HCT116 (cell line): ENCODE measurements around the gene CCDC191. TPM values are rescaled to one million over a fixed set of nuclear protein-coding genes. Genes with fewer than 3 reads are reported as not detected.

Experiments used
- ATAC-seq: fragments of 200-7000 bp; cut with Tn5 transposase; 2 replicates; pipeline ENCODE4 v1.9.1; 2020; ENCODE audit warnings: mild to moderate bottlenecking, moderate library complexity
- BruUV-seq: library from RNA; stranded (reverse); fragments of 400-500 nt; replicated peaks from 2 replicates; lab custom pipeline; 2021; lab: Mats Ljungman, UMichigan
- CTCF ChIA-PET: fragments of 300-600 bp; sonication (Branson Sonifier 250); formaldehyde crosslinking; loops from one replicate; lab custom pipeline; 2021; ENCODE audit warnings: antibody characterized with exemption; lab: Charles Lee
- POLR2A ChIA-PET: fragments of 300-600, 350-600 bp; sonication (Branson Sonifier 250); formaldehyde crosslinking; loops from one replicate; lab custom pipeline; 2021; ENCODE audit warnings: antibody characterized with exemption; lab: Charles Lee
- RAD21 ChIA-PET, 2 experiments: fragments of 300-600 bp; sonication (Branson Sonifier 250); formaldehyde crosslinking; loops; one replicate each; lab custom pipeline; 2023; ENCODE audit warnings: low total read pairs in 2 of 2; ENCODE audit not compliant: uncharacterized antibody in 2 of 2, unreplicated experiment in 2 of 2, low non-redundant PET in 1 of 2; lab: Charles Lee
- DNase-seq: peaks from one replicate; pipeline ENCODE4 v3.0.0-alpha.2; 2010; ENCODE audit warnings: low read depth, low spot score
- H2AFZ ChIP-seq: fragments of 200-600 bp; shearing (Covaris generic), sonication (generic); 2 replicates; pipeline ENCODE4 v1.6.1; 2017; ENCODE audit warnings: low read depth, mixed run types, mixed read lengths, antibody characterized with exemption, low read length; ENCODE audit not compliant: poor library complexity, severe bottlenecking
- H3K27ac ChIP-seq: 2 replicates; pipeline ENCODE4 v1.5.1; 2012; ENCODE audit warnings: low read depth, low read length
- H3K27me3 ChIP-seq: fragments of 200-600 bp; sonication (generic); 2 replicates; pipeline ENCODE4 v1.6.1; 2016; ENCODE audit warnings: mixed run types, low read length, mixed read lengths; ENCODE audit not compliant: insufficient read depth
- H3K36me3 ChIP-seq, 2 experiments: fragments of 200-500 bp in 1 of 2; fragments of 200-600 bp in 1 of 2; sonication (Bioruptor generic) in 1 of 2; sonication (generic) in 1 of 2; 2 replicates each; pipeline versions ENCODE4 v1.5.1 to v1.6.1; 2014 to 2016; ENCODE audit warnings: low read length in 2 of 2, inconsistent platforms in 1 of 2, mixed read lengths in 1 of 2, mixed run types in 1 of 2; ENCODE audit not compliant: insufficient read depth in 2 of 2, control insufficient read depth in 1 of 2
- H3K4me1 ChIP-seq, 2 experiments: fragments of 200-600 bp in 1 of 2; sonication (generic) in 1 of 2; 2 replicates each; pipeline versions ENCODE4 v1.5.1 to v1.6.1; 2012 to 2017; ENCODE audit warnings: low read length in 2 of 2, inconsistent platforms in 1 of 2, mild to moderate bottlenecking in 1 of 2, mixed read lengths in 1 of 2, mixed run types in 1 of 2, moderate library complexity in 1 of 2; ENCODE audit not compliant: insufficient read depth in 2 of 2, control insufficient read depth in 1 of 2
- H3K4me2 ChIP-seq: fragments of 200-600 bp; sonication (generic); 2 replicates; pipeline ENCODE4 v1.6.1; 2017; ENCODE audit warnings: mixed run types, low read length, mixed read lengths
- H3K4me3 ChIP-seq, 2 experiments: fragments of 200-600 bp in 1 of 2; sonication (generic) in 1 of 2; replicated peaks in 1 of 2; 2 replicates each; pipeline ENCODE4 v1.5.1; 2011 to 2016; ENCODE audit warnings: low read length in 2 of 2, control low read depth in 1 of 2, low read depth in 1 of 2, mild to moderate bottlenecking in 1 of 2, mixed read lengths in 1 of 2, mixed run types in 1 of 2
- H3K79me2 ChIP-seq: fragments of 200-600 bp; sonication (generic); 2 replicates; pipeline ENCODE4 v1.6.1; 2017; ENCODE audit warnings: mild to moderate bottlenecking, mixed run types, low read length, moderate library complexity, mixed read lengths; ENCODE audit not compliant: insufficient read depth
- H3K9ac ChIP-seq: fragments of 200-600 bp; sonication (generic); 2 replicates; pipeline ENCODE4 v1.6.1; 2016; ENCODE audit warnings: low read length, mixed read lengths
- H3K9me2 ChIP-seq: fragments of 200-600 bp; sonication (generic), shearing (Covaris generic); 2 replicates; pipeline ENCODE4 v1.6.1; 2017; ENCODE audit warnings: mixed run types, mild to moderate bottlenecking, moderate library complexity; ENCODE audit not compliant: insufficient read depth
- H3K9me3 ChIP-seq, 2 experiments: fragments of 200-500 bp in 1 of 2; fragments of 200-600 bp in 1 of 2; sonication (Bioruptor generic) in 1 of 2; sonication (generic) in 1 of 2; 2 replicates each; pipeline ENCODE4 v1.6.1; 2014 to 2017; ENCODE audit warnings: low read length in 2 of 2, mixed read lengths in 2 of 2, inconsistent platforms in 1 of 2, low read depth in 1 of 2, mild to moderate bottlenecking in 1 of 2, mixed run types in 1 of 2, moderate library complexity in 1 of 2; ENCODE audit not compliant: control insufficient read depth in 1 of 2, insufficient read depth in 1 of 2
- H4K20me1 ChIP-seq: fragments of 200-600 bp; sonication (generic), shearing (Covaris generic); 2 replicates; pipeline ENCODE4 v1.6.1; 2017; ENCODE audit warnings: mixed run types, mild to moderate bottlenecking, moderate library complexity; ENCODE audit not compliant: insufficient read depth
- ELF1 ChIP-seq: IDR thresholded peaks from 2 replicates; pipeline ENCODE4 v1.6.1; 2012; ENCODE audit warnings: low read depth, borderline replicate concordance
- JUND ChIP-seq: IDR thresholded peaks from 2 replicates; pipeline ENCODE4 v1.6.1; 2012
- POLR2AphosphoS5 ChIP-seq: IDR thresholded peaks from 2 replicates; pipeline ENCODE4 v1.6.1; 2011; ENCODE audit warnings: mild to moderate bottlenecking, low read depth, low read length, moderate library complexity
- SIN3A ChIP-seq: IDR thresholded peaks from 2 replicates; pipeline ENCODE4 v1.6.1; 2012; ENCODE audit warnings: low read depth
- SP1 ChIP-seq: IDR thresholded peaks from 2 replicates; pipeline ENCODE4 v1.6.1; 2012; ENCODE audit warnings: low read depth
- intact Hi-C: fragments of 100-400 bp; cut with micrococcal nuclease; formaldehyde crosslinking; loops from 2 replicates; pipeline ENCODE4 v1.10.0; 2022
- total RNA-seq: library from RNA; stranded (reverse); gene quantifications from one replicate; pipeline ENCODE4 v1.2.1, GENCODE V29; 2021; ENCODE audit not compliant: unreplicated experiment
- TF ChIP-seq, protein P1 (sequence below), 3 experiments: fragments of 200-600 bp in 1 of 3; sonication (generic) in 1 of 3; IDR thresholded peaks in 2 of 3; conservative IDR thresholded peaks in 1 of 3; 2 replicates each; pipeline ENCODE4 v1.5.1; 2012 to 2017; ENCODE audit warnings: low read depth in 2 of 3, low read length in 2 of 3, antibody characterized with exemption in 1 of 3, borderline replicate concordance in 1 of 3, control low read depth in 1 of 3, mild to moderate bottlenecking in 1 of 3, mixed read lengths in 1 of 3, mixed run types in 1 of 3, moderate library complexity in 1 of 3; ENCODE audit not compliant: insufficient read depth in 1 of 3
- TF ChIP-seq, protein P2 (sequence below): IDR thresholded peaks from 2 replicates; pipeline ENCODE4 v1.6.1; 2012
- TF ChIP-seq, protein P3 (sequence below): IDR thresholded peaks from 2 replicates; pipeline ENCODE4 v1.6.1; 2011; ENCODE audit warnings: mild to moderate bottlenecking, low read length, moderate library complexity; ENCODE audit not compliant: insufficient replicate concordance; ENCODE audit errors: extremely low read depth

The CCDC191 gene
- total RNA-seq, 1 experiment from 2014 or later = 4.1 TPM

DNA sequence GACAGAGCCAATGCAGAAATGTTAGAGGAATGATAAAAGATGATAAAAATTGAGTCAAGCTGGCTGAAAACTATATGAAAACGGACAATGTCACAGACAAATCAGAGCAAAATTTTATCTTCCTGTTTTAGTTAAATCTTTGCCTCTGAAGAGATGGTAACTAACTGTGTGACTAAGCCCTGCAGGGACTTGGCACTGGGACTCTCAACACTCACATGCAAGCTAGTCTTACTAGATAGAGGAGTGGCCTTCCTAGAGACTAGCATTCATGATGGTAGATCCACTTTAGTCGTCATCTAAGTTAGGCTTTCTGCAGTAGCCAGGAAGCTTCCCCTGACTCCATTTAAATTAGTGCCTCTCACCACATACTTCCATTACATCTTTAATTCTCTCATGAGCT lies 4.1 kb downstream of the CCDC191 start:
- intact Hi-C loops = no loop called here
- H3K4me3 ChIP-seq = no peak overlapping the region
- TF ChIP-seq ELF1 = no peak
- TF ChIP-seq SIN3A = no peak
- TF ChIP-seq SP1 = no peak
- TF ChIP-seq, protein P1, sequence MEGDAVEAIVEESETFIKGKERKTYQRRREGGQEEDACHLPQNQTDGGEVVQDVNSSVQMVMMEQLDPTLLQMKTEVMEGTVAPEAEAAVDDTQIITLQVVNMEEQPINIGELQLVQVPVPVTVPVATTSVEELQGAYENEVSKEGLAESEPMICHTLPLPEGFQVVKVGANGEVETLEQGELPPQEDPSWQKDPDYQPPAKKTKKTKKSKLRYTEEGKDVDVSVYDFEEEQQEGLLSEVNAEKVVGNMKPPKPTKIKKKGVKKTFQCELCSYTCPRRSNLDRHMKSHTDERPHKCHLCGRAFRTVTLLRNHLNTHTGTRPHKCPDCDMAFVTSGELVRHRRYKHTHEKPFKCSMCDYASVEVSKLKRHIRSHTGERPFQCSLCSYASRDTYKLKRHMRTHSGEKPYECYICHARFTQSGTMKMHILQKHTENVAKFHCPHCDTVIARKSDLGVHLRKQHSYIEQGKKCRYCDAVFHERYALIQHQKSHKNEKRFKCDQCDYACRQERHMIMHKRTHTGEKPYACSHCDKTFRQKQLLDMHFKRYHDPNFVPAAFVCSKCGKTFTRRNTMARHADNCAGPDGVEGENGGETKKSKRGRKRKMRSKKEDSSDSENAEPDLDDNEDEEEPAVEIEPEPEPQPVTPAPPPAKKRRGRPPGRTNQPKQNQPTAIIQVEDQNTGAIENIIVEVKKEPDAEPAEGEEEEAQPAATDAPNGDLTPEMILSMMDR (IDR thresholded peaks at IDR 0.05 in 2 of 3, conservative IDR thresholded peaks at IDR 0.05 in 1 of 3; ENCODE audit: borderline replicate concordance in 1 of 3, insufficient read depth in 1 of 3, low read depth in 2 of 3, low read length in 2 of 3) = no peak
- TF ChIP-seq, protein P2, sequence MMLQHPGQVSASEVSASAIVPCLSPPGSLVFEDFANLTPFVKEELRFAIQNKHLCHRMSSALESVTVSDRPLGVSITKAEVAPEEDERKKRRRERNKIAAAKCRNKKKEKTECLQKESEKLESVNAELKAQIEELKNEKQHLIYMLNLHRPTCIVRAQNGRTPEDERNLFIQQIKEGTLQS = no peak
- no peak for TF ChIP-seq POLR2AphosphoS5
- TF ChIP-seq, protein P3, sequence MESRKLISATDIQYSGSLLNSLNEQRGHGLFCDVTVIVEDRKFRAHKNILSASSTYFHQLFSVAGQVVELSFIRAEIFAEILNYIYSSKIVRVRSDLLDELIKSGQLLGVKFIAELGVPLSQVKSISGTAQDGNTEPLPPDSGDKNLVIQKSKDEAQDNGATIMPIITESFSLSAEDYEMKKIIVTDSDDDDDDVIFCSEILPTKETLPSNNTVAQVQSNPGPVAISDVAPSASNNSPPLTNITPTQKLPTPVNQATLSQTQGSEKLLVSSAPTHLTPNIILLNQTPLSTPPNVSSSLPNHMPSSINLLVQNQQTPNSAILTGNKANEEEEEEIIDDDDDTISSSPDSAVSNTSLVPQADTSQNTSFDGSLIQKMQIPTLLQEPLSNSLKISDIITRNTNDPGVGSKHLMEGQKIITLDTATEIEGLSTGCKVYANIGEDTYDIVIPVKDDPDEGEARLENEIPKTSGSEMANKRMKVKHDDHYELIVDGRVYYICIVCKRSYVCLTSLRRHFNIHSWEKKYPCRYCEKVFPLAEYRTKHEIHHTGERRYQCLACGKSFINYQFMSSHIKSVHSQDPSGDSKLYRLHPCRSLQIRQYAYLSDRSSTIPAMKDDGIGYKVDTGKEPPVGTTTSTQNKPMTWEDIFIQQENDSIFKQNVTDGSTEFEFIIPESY = no peak
- no peak for TF ChIP-seq JUND
- ChIA-PET RAD21 (no interaction called here), CTCF (no interaction called here), POLR2A (no interaction called here)
- no peak overlapping the region for H3K9ac ChIP-seq
- H4K20me1 ChIP-seq = no peaks in the 10 kb centered on the region
- no peak overlapping the region for H2AFZ ChIP-seq
- ATAC-seq (no peak), DNase-seq (no peak)
- no peaks in the 10 kb centered on the region for H3K9me3 ChIP-seq
- no peaks in the 10 kb centered on the region for H3K9me2 ChIP-seq
- H3K36me3 ChIP-seq = no peaks in the 10 kb centered on the region
- peaks cover 5 to 6% of the 10 kb centered on the region in 2 experiments; a peak in 2 of 4 replicates for H3K4me1 ChIP-seq
- H3K27ac ChIP-seq = no peak overlapping the region
- H3K4me2 ChIP-seq = no peak overlapping the region
- no TSS peak for BruUV-seq
- no peaks in the 10 kb centered on the region for H3K27me3 ChIP-seq
- peaks cover 6% of the 10 kb centered on the region for H3K79me2 ChIP-seq
